ENCODE measurements around the gene PTPA. TPM values are rescaled to one million over a fixed set of nuclear protein-coding genes. Genes with fewer than 3 reads are reported as not detected.
A peak's percentile ranks its signal among the peaks of the same experiment; 100 is the strongest.
"Not testable (repeated sequence)": the region's sequence is repeated elsewhere in the genome, so short reads cannot be mapped to it uniquely, and the experiment has no call there.

The PTPA gene
- total and polyA plus RNA-seq, 2 experiments from 2014 or later = 60.9 to 72.3 TPM

- no peaks in the 10 kb centered on the region for H4K20me1 ChIP-seq (ENCODE audit: insufficient read depth, poor library complexity, severe bottlenecking)
- no peak overlapping the region for H2AFZ ChIP-seq
- no peaks in the 10 kb centered on the region for H3K27me3 ChIP-seq
- H3K27ac ChIP-seq = no peak overlapping the region
- no peak for DNase-seq (ENCODE audit: low spot score)
- H3K9me3 ChIP-seq (ENCODE audit: low read depth) = no peaks in the 10 kb centered on the region
- no peak overlapping the region for H3K4me2 ChIP-seq
- H3K4me3 ChIP-seq = no peak overlapping the region
- no peak for TF ChIP-seq EZH2 (IDR thresholded peaks at IDR 0.05; ENCODE audit: borderline replicate concordance)
- TF ChIP-seq EZH2phosphoT487 (IDR thresholded peaks at IDR 0.05; ENCODE audit: low read depth, severe bottlenecking, unreplicated experiment) = no peak
- no peak for TF ChIP-seq CTCF (IDR thresholded peaks at IDR 0.05; ENCODE audit: poor library complexity)
- H3K4me1 ChIP-seq (ENCODE audit: insufficient read depth) = peaks cover 3% of the 10 kb centered on the region
- H3K9me2 ChIP-seq (replicated peaks; ENCODE audit: insufficient read depth) = no peaks in the 10 kb centered on the region
- H3K79me2 ChIP-seq = no peaks in the 10 kb centered on the region
- H3K36me3 ChIP-seq (replicated peaks; ENCODE audit: insufficient read depth, low read depth) = no peaks in the 10 kb centered on the region
- WGBS (ENCODE audit: low lambda C conversion rate, missing lambda C conversion rate) = 98% methylated on average over 5 of the region's 5 CpGs
Observed at GRCh38 chr9:129128689-129129088, 17.5 kb downstream of the PTPA start.

GRCh38 chr9:129130271-129130670 is 19.1 kb downstream of the PTPA start:
- not testable (repeated sequence) for H3K27me3 ChIP-seq; H3K4me3 ChIP-seq; H3K4me2 ChIP-seq; H3K9me3 ChIP-seq (ENCODE audit: low read depth); DNase-seq (ENCODE audit: low spot score); H2AFZ ChIP-seq; H3K79me2 ChIP-seq; H3K9me2 ChIP-seq (replicated peaks; ENCODE audit: insufficient read depth); H3K27ac ChIP-seq; H3K36me3 ChIP-seq (replicated peaks; ENCODE audit: insufficient read depth, low read depth); H3K4me1 ChIP-seq (ENCODE audit: insufficient read depth); H4K20me1 ChIP-seq (ENCODE audit: insufficient read depth, poor library complexity, severe bottlenecking)
- 97% methylated on average over 7 of the region's 7 CpGs for whole genome bisulfite sequencing (ENCODE audit: low lambda C conversion rate, missing lambda C conversion rate)

GRCh38 chr9:129130791-129131190 is 19.6 kb downstream of the PTPA start:
- no peak overlapping the region for H3K4me2 ChIP-seq
- H3K4me3 ChIP-seq = no peak overlapping the region
- WGBS (ENCODE audit: low lambda C conversion rate, missing lambda C conversion rate) = 67% methylated on average over 3 of the region's 3 CpGs
- no peaks in the 10 kb centered on the region for H3K36me3 ChIP-seq (replicated peaks; ENCODE audit: insufficient read depth, low read depth)
- no peaks in the 10 kb centered on the region for H3K9me3 ChIP-seq (ENCODE audit: low read depth)
- no peaks in the 10 kb centered on the region for H3K9me2 ChIP-seq (replicated peaks; ENCODE audit: insufficient read depth)
- H2AFZ ChIP-seq = no peak overlapping the region
- H3K4me1 ChIP-seq (ENCODE audit: insufficient read depth) = no peaks in the 10 kb centered on the region
- no peak for TF ChIP-seq EZH2 (IDR thresholded peaks at IDR 0.05; ENCODE audit: borderline replicate concordance)
- TF ChIP-seq EZH2phosphoT487 (IDR thresholded peaks at IDR 0.05; ENCODE audit: low read depth, severe bottlenecking, unreplicated experiment) = no peak
- no peak for TF ChIP-seq CTCF (IDR thresholded peaks at IDR 0.05; ENCODE audit: poor library complexity)
- no peaks in the 10 kb centered on the region for H3K79me2 ChIP-seq
- H3K27ac ChIP-seq = no peak overlapping the region
- H3K27me3 ChIP-seq = no peaks in the 10 kb centered on the region
- H4K20me1 ChIP-seq (ENCODE audit: insufficient read depth, poor library complexity, severe bottlenecking) = no peaks in the 10 kb centered on the region
- no peak for DNase-seq (ENCODE audit: low spot score)

- DNase-seq (ENCODE audit: low spot score) = peak; percentile 83
- Histone ChIP-seq H3K9me3 (ENCODE audit: low read depth) (no peaks in the 10 kb centered on the region), H2AFZ (no peak overlapping the region), H3K4me2 (no peak overlapping the region), H3K4me3 (no peak overlapping the region), H3K4me1 (ENCODE audit: insufficient read depth) (no peaks in the 10 kb centered on the region), H3K9me2 (replicated peaks; ENCODE audit: insufficient read depth) (no peaks in the 10 kb centered on the region), H4K20me1 (ENCODE audit: insufficient read depth, poor library complexity, severe bottlenecking) (no peaks in the 10 kb centered on the region), H3K79me2 (no peaks in the 10 kb centered on the region), H3K36me3 (replicated peaks; ENCODE audit: insufficient read depth, low read depth) (no peaks in the 10 kb centered on the region), H3K27ac (no peak overlapping the region), H3K27me3 (no peaks in the 10 kb centered on the region)
- WGBS (ENCODE audit: low lambda C conversion rate, missing lambda C conversion rate) = 49% methylated on average over 13 of the region's 13 CpGs
- TF ChIP-seq EZH2phosphoT487 (IDR thresholded peaks at IDR 0.05; ENCODE audit: low read depth, severe bottlenecking, unreplicated experiment) = no peak
- TF ChIP-seq CTCF (IDR thresholded peaks at IDR 0.05; ENCODE audit: poor library complexity) = peak; percentile 92
Observed at GRCh38 chr9:129131300-129132145, 20.3 kb downstream of the PTPA start.

All from hepatocyte (in vitro differentiated cells).